ENCODE data around the gene SLC40A1.

Gene SLC40A1

GRCh38 chr2:189569295-189569910, 11.2 kb downstream of the SLC40A1 start:
- no peak for DNase-seq (ENCODE audit: low read depth in 2 of 2)

- no peak for DNase-seq (ENCODE audit: low read depth in 2 of 2)
Measured at GRCh38 chr2:189566046-189566445, 14.5 kb downstream of the SLC40A1 start.

GRCh38 chr2:189561371-189562038, 19.1 kb downstream of the SLC40A1 start:
- no peak for DNase-seq (ENCODE audit: low read depth in 2 of 2)

DNA sequence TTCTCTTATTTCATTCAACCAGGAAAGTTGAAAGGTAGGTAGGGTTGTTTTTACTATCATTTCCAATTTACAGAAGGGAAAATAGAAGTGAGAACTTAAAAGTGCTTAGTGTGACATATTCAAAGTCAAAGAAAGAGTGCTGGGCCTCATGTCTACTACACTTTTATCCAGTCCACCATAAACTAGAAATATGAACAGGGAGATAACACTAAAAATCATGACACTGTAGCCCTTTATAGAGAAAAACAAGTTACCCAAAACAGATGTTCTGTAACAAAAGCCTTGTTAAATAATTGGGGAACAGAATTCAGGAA, 20.4 kb downstream of the SLC40A1 start:
- no peak for DNase-seq (ENCODE audit: low read depth in 2 of 2)

DNA sequence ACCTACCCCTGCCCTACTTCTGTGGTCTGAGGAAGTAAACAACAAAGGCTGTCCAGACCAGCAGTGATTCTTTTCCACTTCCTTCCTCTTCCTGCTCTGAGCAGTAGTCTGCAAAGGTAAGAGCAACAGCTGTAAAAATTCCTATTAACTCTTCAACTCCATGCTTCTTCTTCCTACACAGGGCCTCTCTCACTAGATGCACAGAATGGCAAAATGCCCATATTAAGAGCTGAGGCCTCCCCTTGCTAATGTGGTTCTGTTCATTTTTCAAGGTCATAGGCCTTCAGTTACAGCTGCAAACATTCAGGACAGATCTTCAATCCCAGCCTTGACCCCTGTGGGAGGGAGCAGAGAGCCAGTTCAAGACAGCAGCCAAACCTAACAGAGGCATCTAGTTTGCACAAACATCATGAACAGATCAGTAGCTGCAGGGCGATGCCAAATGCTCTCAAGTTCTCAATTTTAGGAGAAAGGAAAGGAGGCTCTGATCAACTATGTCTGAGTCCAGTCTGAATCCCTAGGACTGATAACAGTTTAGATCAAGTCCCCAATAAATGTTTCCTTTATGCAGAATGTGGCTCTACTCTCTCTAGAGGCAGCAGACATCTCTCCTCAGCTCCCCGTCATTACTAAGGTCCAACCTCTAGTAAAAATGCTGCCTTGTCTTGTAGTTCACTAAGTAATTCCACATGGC, 20.9 kb downstream of the SLC40A1 start:
- DNase-seq (ENCODE audit: low read depth in 2 of 2), result no peak

GRCh38 chr2:189558516-189559272, 21.9 kb downstream of the SLC40A1 start:
- DNase-seq (ENCODE audit: low read depth in 2 of 2), result no peak

DNA sequence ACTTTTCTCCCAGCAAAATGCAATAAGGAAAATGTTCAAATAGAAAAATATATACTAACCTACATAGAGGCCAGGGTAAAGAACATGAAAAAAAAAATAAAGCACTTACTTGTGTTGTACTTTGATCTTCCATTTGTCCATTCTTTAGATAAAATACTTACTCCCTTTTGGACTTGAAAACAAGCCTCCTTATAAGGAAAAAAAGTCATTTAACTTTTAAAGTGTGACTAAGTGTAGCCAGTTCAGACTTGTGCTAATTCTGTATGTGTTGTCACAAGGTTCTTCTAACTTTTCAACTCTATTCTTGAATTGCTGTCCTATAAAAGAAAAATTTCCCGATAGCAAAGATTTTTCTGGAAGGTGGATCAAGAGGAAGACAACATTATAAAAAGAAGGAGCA, 23.2 kb downstream of the SLC40A1 start:
- DNase-seq (ENCODE audit: low read depth in 2 of 2), result no peak

- no peak for DNase-seq (ENCODE audit: low read depth in 2 of 2)
Measured at GRCh38 chr2:189556526-189556925, 24.1 kb downstream of the SLC40A1 start.

DNA sequence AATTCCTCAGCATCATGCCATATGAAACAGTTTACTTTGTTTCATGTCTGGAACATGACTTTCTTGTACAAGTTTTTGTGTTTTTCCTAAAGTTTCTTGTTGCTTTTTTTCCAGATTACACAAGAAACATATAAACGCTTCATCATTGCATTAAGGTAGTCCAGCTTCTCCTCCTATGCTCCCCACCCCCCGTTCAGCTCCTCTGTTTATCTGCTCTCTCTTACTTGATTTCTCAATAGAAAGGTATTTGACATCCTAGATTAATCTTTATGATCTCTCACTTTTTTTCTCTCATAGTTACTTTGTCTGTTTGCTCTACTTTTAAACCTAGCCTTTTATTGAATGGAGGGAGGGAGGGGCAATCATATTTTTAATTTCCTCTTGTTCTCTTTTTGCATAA, 25.4 kb downstream of the SLC40A1 start:
- DNase-seq (ENCODE audit: low read depth in 2 of 2), result no peak

- no peak for DNase-seq (ENCODE audit: low read depth in 2 of 2)
Measured at GRCh38 chr2:189553504-189554088, 27.0 kb downstream of the SLC40A1 start.

GRCh38 chr2:189552991-189553404, 27.6 kb downstream of the SLC40A1 start:
- no peak for DNase-seq (ENCODE audit: low read depth in 2 of 2)

DNA sequence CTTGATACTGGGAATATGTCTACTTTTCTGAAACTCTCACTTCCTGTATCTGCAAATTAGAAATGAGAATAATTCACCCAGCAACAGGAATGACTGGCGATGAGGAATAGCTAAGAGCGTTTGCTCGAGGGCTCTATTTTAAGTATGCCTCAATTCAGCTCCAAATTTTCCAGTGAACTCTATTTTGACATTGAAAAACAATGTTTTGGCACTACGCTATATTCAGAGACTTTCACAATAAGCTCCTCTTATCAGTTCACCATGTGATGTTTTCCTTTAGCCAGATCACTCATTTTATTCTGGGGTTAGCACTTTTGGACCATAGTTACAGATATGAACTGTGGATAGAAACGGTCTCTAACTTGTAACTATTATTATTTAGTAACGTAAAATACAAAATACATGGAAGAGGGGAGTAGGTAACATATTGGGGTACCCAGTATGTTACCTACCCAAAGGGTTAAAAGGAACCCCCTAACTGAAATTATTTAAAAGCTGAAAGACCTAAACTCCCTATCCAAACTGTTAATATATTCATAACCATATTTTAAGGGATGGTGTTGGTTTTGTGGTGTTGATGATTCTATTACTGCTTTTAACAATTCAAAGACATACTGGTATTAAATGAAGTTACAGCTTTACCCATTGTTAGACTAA, 28.1 kb downstream of the SLC40A1 start:
- no peak for DNase-seq (ENCODE audit: low read depth in 2 of 2)

- DNase-seq (ENCODE audit: low read depth in 2 of 2), result no peak
Measured at GRCh38 chr2:189551808-189552207, 28.8 kb downstream of the SLC40A1 start.

DNA sequence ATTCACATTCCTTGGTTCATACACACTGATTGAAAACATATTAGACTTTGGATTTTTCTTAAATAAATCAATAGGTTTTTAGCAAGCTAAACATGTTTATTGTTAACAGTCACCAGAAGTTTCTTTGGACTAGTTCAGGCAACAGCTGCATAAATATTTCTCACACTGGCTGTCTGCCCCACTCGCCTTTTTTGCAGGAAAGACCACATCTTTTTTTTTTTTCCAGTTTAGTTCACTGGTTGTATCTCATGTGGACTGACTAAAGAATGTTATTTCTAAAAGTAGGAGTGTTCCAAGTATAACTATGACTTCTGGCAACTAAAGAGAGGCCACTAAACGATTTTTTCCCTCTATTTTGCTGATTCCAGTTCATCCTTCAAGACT, 31.1 kb downstream of the SLC40A1 start:
- DNase-seq (ENCODE audit: low read depth in 2 of 2), result no peak

DNA sequence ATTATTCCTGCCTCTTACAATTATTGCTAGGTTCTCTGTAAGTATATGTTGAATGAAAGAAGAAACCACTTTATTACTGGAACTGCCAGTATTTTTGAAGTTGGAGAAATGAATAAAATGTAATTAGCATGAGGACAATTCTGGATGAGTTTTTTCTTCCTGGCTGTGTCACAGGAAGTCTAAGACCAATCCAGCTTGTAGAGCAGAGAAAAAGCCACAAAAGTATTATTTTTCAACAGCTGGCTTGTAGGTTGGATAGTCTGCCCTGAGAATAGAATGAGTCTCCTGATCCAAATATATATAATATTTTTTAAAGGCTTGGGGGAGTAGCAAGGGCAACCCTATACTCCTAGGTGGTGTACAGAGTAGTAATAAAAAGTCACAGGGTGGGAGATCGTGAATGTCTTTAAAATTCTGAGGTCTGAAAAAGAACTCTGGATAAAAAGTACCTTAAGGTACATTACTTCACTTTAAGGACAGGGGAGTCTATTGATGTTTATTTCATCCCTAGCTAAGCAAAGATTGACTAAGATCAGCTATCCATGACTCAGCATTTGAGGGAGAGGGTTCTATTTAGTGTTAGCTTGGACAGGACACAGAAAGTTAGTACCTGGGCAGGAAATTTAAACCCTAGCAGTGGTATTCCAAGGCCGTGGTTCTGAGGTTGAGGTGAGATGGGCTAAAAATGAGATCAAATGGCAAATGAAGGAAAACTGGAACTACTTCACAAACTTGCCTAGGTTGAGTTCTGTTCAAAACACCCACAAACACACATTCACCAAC, 31.7 kb downstream of the SLC40A1 start:
- no peak for DNase-seq (ENCODE audit: low read depth in 2 of 2)

DNA sequence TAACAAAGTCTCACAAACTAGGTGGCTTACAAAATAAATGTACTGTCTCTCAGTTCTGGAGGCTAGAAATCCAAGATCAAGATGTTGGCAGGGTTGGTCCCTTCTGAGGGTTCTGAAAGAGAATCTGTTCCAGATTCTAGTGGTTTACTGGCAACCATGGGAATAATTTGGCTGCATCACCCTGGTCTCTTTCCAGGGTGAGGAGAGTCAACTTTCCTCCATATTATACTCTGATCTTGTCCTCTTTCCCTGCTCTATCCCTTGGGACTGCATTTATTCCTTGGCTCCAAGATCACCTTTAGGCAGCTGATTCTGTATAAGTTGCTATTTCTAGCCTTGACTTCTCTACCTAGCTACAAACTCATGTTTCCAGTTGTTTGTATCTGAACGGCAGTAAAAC, 35.2 kb downstream of the SLC40A1 start:
- no peak for DNase-seq (ENCODE audit: low read depth in 2 of 2)

GRCh38 chr2:189544318-189545042, 36.1 kb downstream of the SLC40A1 start:
- no peak for DNase-seq (ENCODE audit: low read depth in 2 of 2)

DNA sequence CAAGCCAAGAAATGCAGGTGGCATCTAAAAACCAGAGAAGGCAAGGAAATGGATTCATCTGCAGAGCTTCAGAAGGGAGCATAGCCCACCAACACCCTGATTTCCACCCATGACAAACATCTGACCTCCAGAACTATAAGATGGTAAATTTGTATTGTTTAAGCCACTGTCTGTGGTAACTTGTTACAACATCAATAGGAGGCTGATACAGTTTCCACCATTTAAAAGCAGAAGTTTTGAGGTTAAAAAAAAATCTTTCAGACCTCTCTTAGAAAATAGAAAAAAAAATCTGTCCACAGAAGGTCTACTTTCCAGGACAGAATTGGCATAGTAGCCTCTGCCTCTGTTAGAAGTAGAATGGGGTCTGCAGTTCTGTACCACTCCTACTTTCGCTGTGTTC, 37.2 kb downstream of the SLC40A1 start:
- DNase-seq (ENCODE audit: low read depth in 2 of 2), result no peak

GRCh38 chr2:189542145-189542882, 38.3 kb downstream of the SLC40A1 start:
- no peak for DNase-seq (ENCODE audit: low read depth in 2 of 2)

DNA sequence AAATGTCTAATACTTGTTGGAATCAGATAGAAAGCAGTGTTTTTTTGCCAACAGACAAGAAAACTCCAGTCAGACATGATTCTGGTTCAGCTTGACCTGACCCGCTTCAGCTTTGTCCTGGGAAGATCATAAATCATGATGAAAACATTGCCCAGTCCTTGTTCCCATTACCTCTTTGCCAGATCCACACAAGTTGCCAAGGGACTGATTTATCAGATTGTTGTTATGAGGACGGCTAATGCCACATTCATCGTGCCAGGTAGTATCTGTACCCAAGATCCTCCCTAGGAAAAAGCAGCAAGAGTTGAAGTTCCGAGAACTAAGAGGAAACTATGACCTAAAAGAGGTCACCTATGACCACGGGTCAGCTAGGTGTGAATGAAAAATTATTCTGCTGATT, 39.0 kb downstream of the SLC40A1 start:
- DNase-seq (ENCODE audit: low read depth in 2 of 2), result no peak
